ENCODE data around the gene C1orf21.

C1orf21 gene

GRCh38 chr1:184383772-184384323 is 3.0 kb upstream of the C1orf21 start:
- Histone ChIP-seq H3K27me3 (ENCODE audit: control insufficient read depth in 2 of 2, insufficient read depth in 2 of 2, low read length in 2 of 2) (peaks cover 0 to 4% of the 10 kb centered on the region in 2 donors), H3K27ac (ENCODE audit: low read depth in 2 of 2, low read length in 2 of 2) (no peak overlapping the region), H3K9ac (ENCODE audit: low read depth in 1 of 2, low read length in 2 of 2) (no peak overlapping the region), H3K36me3 (ENCODE audit: control insufficient read depth in 2 of 2, insufficient read depth in 2 of 2, low read length in 2 of 2) (no peaks in the 10 kb centered on the region), H3K4me3 (ENCODE audit: low read length in 2 of 2) (no peak overlapping the region), H3K4me1 (ENCODE audit: control insufficient read depth in 2 of 2, insufficient read depth in 2 of 2, low read length in 2 of 2) (peaks cover 6 to 8% of the 10 kb centered on the region in 2 donors), H3K9me3 (ENCODE audit: control insufficient read depth in 2 of 2, low read length in 2 of 2) (no peaks in the 10 kb centered on the region)

DNA sequence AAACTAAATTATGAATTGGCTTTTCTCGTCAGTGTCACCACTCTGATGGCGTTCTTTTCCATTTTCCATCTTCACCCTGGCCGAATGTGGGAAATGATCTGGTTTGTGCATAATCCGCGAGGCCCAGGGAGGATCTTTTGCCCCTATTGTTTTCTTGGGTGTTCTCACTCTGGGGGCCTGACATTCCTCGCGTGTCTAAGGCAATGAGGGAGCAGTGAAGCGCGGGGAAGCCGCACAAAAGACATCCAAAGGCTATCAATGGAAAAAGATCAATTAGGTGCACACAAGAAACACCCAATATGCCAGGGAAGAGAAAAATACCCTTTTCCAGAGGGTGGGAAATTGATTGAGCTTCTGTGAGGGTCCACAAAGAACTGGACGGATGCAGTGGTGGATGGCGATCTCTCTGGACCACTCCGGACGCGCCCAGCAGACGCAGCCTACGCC is 941 bp upstream of the C1orf21 start:
- Histone ChIP-seq H3K9me3 (ENCODE audit: control insufficient read depth in 2 of 2, low read length in 2 of 2) (no peaks in the 10 kb centered on the region), H3K36me3 (ENCODE audit: control insufficient read depth in 2 of 2, insufficient read depth in 2 of 2, low read length in 2 of 2) (no peaks in the 10 kb centered on the region), H3K27ac (ENCODE audit: low read depth in 2 of 2, low read length in 2 of 2) (peak overlapping the region; percentile 77 to 80), H3K27me3 (ENCODE audit: control insufficient read depth in 2 of 2, insufficient read depth in 2 of 2, low read length in 2 of 2) (peaks cover 0 to 4% of the 10 kb centered on the region in 2 donors), H3K9ac (ENCODE audit: low read depth in 1 of 2, low read length in 2 of 2) (peak overlapping the region; percentile 68 to 85), H3K4me3 (ENCODE audit: low read length in 2 of 2) (peak overlapping the region; percentile 73 to 91), H3K4me1 (ENCODE audit: control insufficient read depth in 2 of 2, insufficient read depth in 2 of 2, low read length in 2 of 2) (peaks cover 6 to 12% of the 10 kb centered on the region in 2 donors)

- Histone ChIP-seq H3K36me3 (ENCODE audit: control insufficient read depth in 2 of 2, insufficient read depth in 2 of 2, low read length in 2 of 2) (no peaks in the 10 kb centered on the region), H3K4me1 (ENCODE audit: control insufficient read depth in 2 of 2, insufficient read depth in 2 of 2, low read length in 2 of 2) (peaks cover 6 to 12% of the 10 kb centered on the region in 2 donors), H3K9ac (ENCODE audit: low read depth in 1 of 2, low read length in 2 of 2) (peak overlapping the region; percentile 35 to 85), H3K9me3 (ENCODE audit: control insufficient read depth in 2 of 2, low read length in 2 of 2) (no peaks in the 10 kb centered on the region), H3K27me3 (ENCODE audit: control insufficient read depth in 2 of 2, insufficient read depth in 2 of 2, low read length in 2 of 2) (peaks cover 0 to 4% of the 10 kb centered on the region in 2 donors), H3K27ac (ENCODE audit: low read depth in 2 of 2, low read length in 2 of 2) (peak overlapping the region; percentile 77 to 80), H3K4me3 (ENCODE audit: low read length in 2 of 2) (peak overlapping the region; percentile 91 to 95)
These were observed 243 bp downstream of the C1orf21 start for GRCh38 chr1:184387069-184387475.

GRCh38 chr1:184387476-184388318 is 868 bp downstream of the C1orf21 start:
- Histone ChIP-seq H3K27me3 (ENCODE audit: control insufficient read depth in 2 of 2, insufficient read depth in 2 of 2, low read length in 2 of 2) (peaks cover 0 to 4% of the 10 kb centered on the region in 2 donors), H3K36me3 (ENCODE audit: control insufficient read depth in 2 of 2, insufficient read depth in 2 of 2, low read length in 2 of 2) (no peaks in the 10 kb centered on the region)

GRCh38 chr1:184388319-184388889 is 1.6 kb downstream of the C1orf21 start:
- no peaks in the 10 kb centered on the region for H3K9me3 ChIP-seq (ENCODE audit: control insufficient read depth in 2 of 2, low read length in 2 of 2)
- peak overlapping the region; percentile 79 to 85 for H3K9ac ChIP-seq (ENCODE audit: low read depth in 1 of 2, low read length in 2 of 2)
- peak overlapping the region; percentile 77 to 80 for H3K27ac ChIP-seq (ENCODE audit: low read depth in 2 of 2, low read length in 2 of 2)
- H3K4me3 ChIP-seq (ENCODE audit: low read length in 2 of 2): peak overlapping the region; percentile 91 to 95
- peaks cover 0 to 4% of the 10 kb centered on the region in 2 donors for H3K27me3 ChIP-seq (ENCODE audit: control insufficient read depth in 2 of 2, insufficient read depth in 2 of 2, low read length in 2 of 2)
- H3K4me1 ChIP-seq (ENCODE audit: control insufficient read depth in 2 of 2, insufficient read depth in 2 of 2, low read length in 2 of 2): peaks cover 6 to 15% of the 10 kb centered on the region in 2 donors
- H3K36me3 ChIP-seq (ENCODE audit: control insufficient read depth in 2 of 2, insufficient read depth in 2 of 2, low read length in 2 of 2): no peaks in the 10 kb centered on the region

More at GRCh38 chr1:184387476-184388318, 868 bp downstream of the C1orf21 start:
- H3K4me3 ChIP-seq (ENCODE audit: low read length in 2 of 2): peak overlapping the region; percentile 91 to 95
- H3K27ac ChIP-seq (ENCODE audit: low read depth in 2 of 2, low read length in 2 of 2): peak overlapping the region; percentile 77 to 80
- H3K9ac ChIP-seq (ENCODE audit: low read depth in 1 of 2, low read length in 2 of 2): peak overlapping the region; percentile 79 to 85
- H3K9me3 ChIP-seq (ENCODE audit: control insufficient read depth in 2 of 2, low read length in 2 of 2): no peaks in the 10 kb centered on the region
- peaks cover 6 to 12% of the 10 kb centered on the region in 2 donors for H3K4me1 ChIP-seq (ENCODE audit: control insufficient read depth in 2 of 2, insufficient read depth in 2 of 2, low read length in 2 of 2)

GRCh38 chr1:184388971-184389370 is 2.1 kb downstream of the C1orf21 start:
- Histone ChIP-seq H3K4me3 (ENCODE audit: low read length in 2 of 2) (peak overlapping the region; percentile 91 to 95), H3K27me3 (ENCODE audit: control insufficient read depth in 2 of 2, insufficient read depth in 2 of 2, low read length in 2 of 2) (peaks cover 0 to 4% of the 10 kb centered on the region in 2 donors), H3K9ac (ENCODE audit: low read depth in 1 of 2, low read length in 2 of 2) (peak overlapping the region in 1 of 2 donors; percentile 85), H3K4me1 (ENCODE audit: control insufficient read depth in 2 of 2, insufficient read depth in 2 of 2, low read length in 2 of 2) (peaks cover 6 to 15% of the 10 kb centered on the region in 2 donors), H3K36me3 (ENCODE audit: control insufficient read depth in 2 of 2, insufficient read depth in 2 of 2, low read length in 2 of 2) (no peaks in the 10 kb centered on the region), H3K27ac (ENCODE audit: low read depth in 2 of 2, low read length in 2 of 2) (peak overlapping the region in 1 of 2 donors; percentile 80), H3K9me3 (ENCODE audit: control insufficient read depth in 2 of 2, low read length in 2 of 2) (no peaks in the 10 kb centered on the region)

GRCh38 chr1:184389446-184389845 is 2.6 kb downstream of the C1orf21 start:
- no peak overlapping the region for H3K9ac ChIP-seq (ENCODE audit: low read depth in 1 of 2, low read length in 2 of 2)
- H3K4me1 ChIP-seq (ENCODE audit: control insufficient read depth in 2 of 2, insufficient read depth in 2 of 2, low read length in 2 of 2): peaks cover 6 to 15% of the 10 kb centered on the region in 2 donors
- peaks cover 0 to 4% of the 10 kb centered on the region in 2 donors for H3K27me3 ChIP-seq (ENCODE audit: control insufficient read depth in 2 of 2, insufficient read depth in 2 of 2, low read length in 2 of 2)
- H3K9me3 ChIP-seq (ENCODE audit: control insufficient read depth in 2 of 2, low read length in 2 of 2): no peaks in the 10 kb centered on the region
- H3K36me3 ChIP-seq (ENCODE audit: control insufficient read depth in 2 of 2, insufficient read depth in 2 of 2, low read length in 2 of 2): no peaks in the 10 kb centered on the region
- no peak overlapping the region for H3K27ac ChIP-seq (ENCODE audit: low read depth in 2 of 2, low read length in 2 of 2)
- peak overlapping the region in 1 of 2 donors; percentile 91 for H3K4me3 ChIP-seq (ENCODE audit: low read length in 2 of 2)

- Histone ChIP-seq H3K9me3 (ENCODE audit: control insufficient read depth in 2 of 2, low read length in 2 of 2) (no peaks in the 10 kb centered on the region), H3K9ac (ENCODE audit: low read depth in 1 of 2, low read length in 2 of 2) (no peak overlapping the region), H3K27ac (ENCODE audit: low read depth in 2 of 2, low read length in 2 of 2) (no peak overlapping the region), H3K36me3 (ENCODE audit: control insufficient read depth in 2 of 2, insufficient read depth in 2 of 2, low read length in 2 of 2) (no peaks in the 10 kb centered on the region), H3K27me3 (ENCODE audit: control insufficient read depth in 2 of 2, insufficient read depth in 2 of 2, low read length in 2 of 2) (peaks cover 0 to under 1% of the 10 kb centered on the region in 2 donors), H3K4me3 (ENCODE audit: low read length in 2 of 2) (no peak overlapping the region), H3K4me1 (ENCODE audit: control insufficient read depth in 2 of 2, insufficient read depth in 2 of 2, low read length in 2 of 2) (peaks cover 6 to 15% of the 10 kb centered on the region in 2 donors)
These were observed 4.1 kb downstream of the C1orf21 start for GRCh38 chr1:184390889-184391288.

- Histone ChIP-seq H3K4me3 (ENCODE audit: low read length in 2 of 2) (no peak overlapping the region), H3K27ac (ENCODE audit: low read depth in 2 of 2, low read length in 2 of 2) (no peak overlapping the region), H3K9me3 (ENCODE audit: control insufficient read depth in 2 of 2, low read length in 2 of 2) (no peaks in the 10 kb centered on the region), H3K9ac (ENCODE audit: low read depth in 1 of 2, low read length in 2 of 2) (no peak overlapping the region), H3K4me1 (ENCODE audit: control insufficient read depth in 2 of 2, insufficient read depth in 2 of 2, low read length in 2 of 2) (peaks cover 3 to 12% of the 10 kb centered on the region in 2 donors), H3K36me3 (ENCODE audit: control insufficient read depth in 2 of 2, insufficient read depth in 2 of 2, low read length in 2 of 2) (no peaks in the 10 kb centered on the region), H3K27me3 (ENCODE audit: control insufficient read depth in 2 of 2, insufficient read depth in 2 of 2, low read length in 2 of 2) (no peaks in the 10 kb centered on the region)
These were observed 5.2 kb downstream of the C1orf21 start for GRCh38 chr1:184392067-184392466.

Measured in mucosa of rectum (tissue), 2 donors.